Astrocyte (in vitro differentiated cells and primary cell): ENCODE data around the gene HPN. TPM values are rescaled to one million over a fixed set of nuclear protein-coding genes. Genes with fewer than 3 reads are reported as not detected.
"Not testable (repeated sequence)": the region's sequence is repeated elsewhere in the genome, so short reads cannot be mapped to it uniquely, and the experiment has no call there.

ENCODE experiments used
- DNase-seq: peaks from one replicate; pipeline ENCODE4 v3.0.0-alpha.2; 2010; ENCODE audit warnings: low read depth
- FAIRE-seq: peaks from 2 replicates; lab custom pipeline; 2011; peaks lifted over from hg19 to GRCh38; lab: Jason Lieb, UNC
- H2AFZ ChIP-seq: 2 replicates; pipeline ENCODE4 v1.6.0; 2012; ENCODE audit warnings: low read depth, low read length, inconsistent platforms
- H3K27ac ChIP-seq: 2 replicates; pipeline ENCODE4 v1.5.1; 2011; ENCODE audit warnings: low read depth, low read length, inconsistent platforms
- H3K27me3 ChIP-seq: 2 replicates; pipeline ENCODE4 v1.6.0; 2011; ENCODE audit warnings: low read length, inconsistent platforms; ENCODE audit not compliant: insufficient read depth
- H3K36me3 ChIP-seq: 2 replicates; pipeline ENCODE4 v1.5.1; 2011; ENCODE audit warnings: low read length, inconsistent platforms; ENCODE audit not compliant: insufficient read depth
- H3K4me1 ChIP-seq: 2 replicates; pipeline ENCODE4 v1.5.1; 2011; ENCODE audit warnings: low read length, inconsistent platforms; ENCODE audit not compliant: insufficient read depth
- H3K4me2 ChIP-seq: 2 replicates; pipeline ENCODE4 v1.6.0; 2012; ENCODE audit warnings: low read length, inconsistent platforms
- H3K4me3 ChIP-seq: 2 replicates; pipeline ENCODE4 v1.5.1; 2011; ENCODE audit warnings: low read depth, mild to moderate bottlenecking, low read length, inconsistent platforms; ENCODE audit not compliant: insufficient read depth
- H3K79me2 ChIP-seq: 2 replicates; pipeline ENCODE4 v1.6.0; 2012; ENCODE audit warnings: mild to moderate bottlenecking, low read length, inconsistent platforms; ENCODE audit not compliant: insufficient read depth
- H3K9ac ChIP-seq: 2 replicates; pipeline ENCODE4 v1.6.0; 2012; ENCODE audit warnings: mild to moderate bottlenecking, low read length, inconsistent platforms
- H3K9me3 ChIP-seq: 2 replicates; pipeline ENCODE4 v1.5.1; 2012; ENCODE audit warnings: low read depth, mild to moderate bottlenecking, low read length, inconsistent platforms; ENCODE audit not compliant: insufficient read depth
- H4K20me1 ChIP-seq: 2 replicates; pipeline ENCODE4 v1.6.0; 2012; ENCODE audit warnings: low read length, inconsistent platforms; ENCODE audit not compliant: insufficient read depth
- H3K27ac Mint-ChIP-seq: one replicate; pipeline ENCODE4 v1.8.0; 2021; ENCODE audit warnings: mild to moderate bottlenecking, mixed read lengths; ENCODE audit not compliant: unreplicated experiment
- H3K27me3 Mint-ChIP-seq: one replicate; pipeline ENCODE4 v1.8.0; 2021; ENCODE audit warnings: low read depth, mixed read lengths; ENCODE audit not compliant: unreplicated experiment
- H3K36me3 Mint-ChIP-seq: one replicate; pipeline ENCODE4 v1.8.0; 2021; ENCODE audit warnings: low read depth, mixed read lengths; ENCODE audit not compliant: unreplicated experiment
- H3K4me1 Mint-ChIP-seq: one replicate; pipeline ENCODE4 v1.8.0; 2021; ENCODE audit warnings: low read depth, mixed read lengths; ENCODE audit not compliant: unreplicated experiment
- H3K4me3 Mint-ChIP-seq: one replicate; pipeline ENCODE4 v1.8.0; 2021; ENCODE audit warnings: mild to moderate bottlenecking, moderate library complexity, mixed read lengths; ENCODE audit not compliant: unreplicated experiment
- H3K9me3 Mint-ChIP-seq: one replicate; pipeline ENCODE4 v1.8.0; 2021; ENCODE audit warnings: mild to moderate bottlenecking, mixed read lengths; ENCODE audit not compliant: unreplicated experiment
- EZH2 ChIP-seq: IDR thresholded peaks from 2 replicates; pipeline ENCODE4 v1.6.1; 2012; ENCODE audit warnings: mild to moderate bottlenecking, low read length, inconsistent platforms; ENCODE audit not compliant: insufficient read depth
- total RNA-seq: library from RNA; stranded (reverse); gene quantifications from 2 replicates; pipeline ENCODE4 v1.2.1, GENCODE V29; 2021
- TF ChIP-seq, protein P1 (sequence below): IDR thresholded peaks from 2 replicates; pipeline ENCODE4 v1.5.1; 2011; ENCODE audit warnings: low read depth, mild to moderate bottlenecking, inconsistent platforms, low read length, moderate library complexity; ENCODE audit not compliant: insufficient read depth

The HPN gene
- total RNA-seq, 1 donor from 2014 or later: 0.73 TPM

DNA sequence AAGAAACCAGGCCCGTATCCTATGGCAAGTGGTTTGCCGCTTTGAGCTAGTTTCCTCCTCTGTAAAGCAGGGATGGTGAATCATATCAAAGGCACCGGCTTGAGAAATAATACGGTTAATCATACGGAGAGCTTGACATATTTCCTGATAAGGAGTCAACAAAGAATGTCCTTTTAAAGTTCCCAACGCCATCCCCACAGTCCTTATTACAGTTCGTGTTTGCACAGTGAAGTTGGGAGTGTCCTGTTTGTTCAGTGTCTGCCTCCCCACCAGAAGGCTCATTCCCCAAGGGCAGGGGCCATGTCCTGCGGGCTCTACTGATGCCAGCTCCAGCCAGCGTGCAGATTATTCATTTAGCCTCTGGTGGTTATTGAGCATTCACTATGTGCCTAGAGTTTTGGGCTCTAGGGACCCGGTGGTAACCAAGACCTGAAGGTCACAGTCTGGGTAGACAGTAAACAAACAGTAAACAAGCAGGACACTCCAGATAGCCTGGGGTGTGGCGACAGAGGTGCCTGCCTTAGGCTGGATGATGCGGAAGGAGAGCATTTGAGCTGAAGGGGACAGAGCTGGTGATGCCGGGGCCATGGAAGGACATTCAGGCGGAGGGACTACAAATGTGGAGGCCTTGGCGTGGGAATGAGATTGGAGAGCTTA lies 35.1 kb upstream of the HPN start:
- peak overlapping the region; percentile 49 for H3K27ac ChIP-seq
- peaks cover 3% of the 10 kb centered on the region for H3K9me3 Mint-ChIP-seq
- H3K4me1 Mint-ChIP-seq: peaks cover 17% of the 10 kb centered on the region
- no peaks in the 10 kb centered on the region for H3K27me3 Mint-ChIP-seq
- H3K9ac ChIP-seq: peak overlapping the region; percentile 41
- no peak overlapping the region for H3K4me3 Mint-ChIP-seq
- peaks cover 22% of the 10 kb centered on the region for H3K4me1 ChIP-seq
- DNase-seq (peak; percentile 85), FAIRE-seq (no peak)
- TF ChIP-seq EZH2: no peak
- TF ChIP-seq, protein P1, sequence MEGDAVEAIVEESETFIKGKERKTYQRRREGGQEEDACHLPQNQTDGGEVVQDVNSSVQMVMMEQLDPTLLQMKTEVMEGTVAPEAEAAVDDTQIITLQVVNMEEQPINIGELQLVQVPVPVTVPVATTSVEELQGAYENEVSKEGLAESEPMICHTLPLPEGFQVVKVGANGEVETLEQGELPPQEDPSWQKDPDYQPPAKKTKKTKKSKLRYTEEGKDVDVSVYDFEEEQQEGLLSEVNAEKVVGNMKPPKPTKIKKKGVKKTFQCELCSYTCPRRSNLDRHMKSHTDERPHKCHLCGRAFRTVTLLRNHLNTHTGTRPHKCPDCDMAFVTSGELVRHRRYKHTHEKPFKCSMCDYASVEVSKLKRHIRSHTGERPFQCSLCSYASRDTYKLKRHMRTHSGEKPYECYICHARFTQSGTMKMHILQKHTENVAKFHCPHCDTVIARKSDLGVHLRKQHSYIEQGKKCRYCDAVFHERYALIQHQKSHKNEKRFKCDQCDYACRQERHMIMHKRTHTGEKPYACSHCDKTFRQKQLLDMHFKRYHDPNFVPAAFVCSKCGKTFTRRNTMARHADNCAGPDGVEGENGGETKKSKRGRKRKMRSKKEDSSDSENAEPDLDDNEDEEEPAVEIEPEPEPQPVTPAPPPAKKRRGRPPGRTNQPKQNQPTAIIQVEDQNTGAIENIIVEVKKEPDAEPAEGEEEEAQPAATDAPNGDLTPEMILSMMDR: no peak
- peak overlapping the region; percentile 64 for H3K4me2 ChIP-seq
- peaks cover 20% of the 10 kb centered on the region for H3K36me3 Mint-ChIP-seq
- no peaks in the 10 kb centered on the region for H3K9me3 ChIP-seq
- no peaks in the 10 kb centered on the region for H3K27me3 ChIP-seq
- no peak overlapping the region for H2AFZ ChIP-seq
- H4K20me1 ChIP-seq: peaks cover 72% of the 10 kb centered on the region
- no peak overlapping the region for H3K4me3 ChIP-seq
- peak overlapping the region; percentile 53 for H3K27ac Mint-ChIP-seq
- peaks cover 6% of the 10 kb centered on the region for H3K36me3 ChIP-seq
- peaks cover 62% of the 10 kb centered on the region for H3K79me2 ChIP-seq

DNA sequence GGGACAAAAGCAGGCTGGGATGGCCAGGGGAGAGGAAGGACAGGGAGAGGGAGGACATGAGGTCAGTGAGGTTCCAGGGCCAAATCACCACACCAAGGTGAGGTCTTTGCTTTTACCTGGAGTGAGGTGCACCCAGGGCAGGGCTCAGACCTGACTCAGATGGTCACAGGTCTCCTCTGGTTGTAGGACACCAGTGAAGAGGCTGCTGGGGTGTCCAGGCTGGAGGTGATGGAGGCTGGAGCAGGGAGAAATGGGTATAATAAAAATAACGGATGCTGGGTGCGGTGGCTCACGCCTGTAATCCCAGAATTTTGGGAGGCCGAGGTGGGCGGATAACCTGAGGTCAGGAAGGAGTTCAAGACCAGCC lies 34.5 kb upstream of the HPN start:
- peak overlapping the region; percentile 41 for H3K9ac ChIP-seq
- H3K9me3 Mint-ChIP-seq: peaks cover 3% of the 10 kb centered on the region
- no peaks in the 10 kb centered on the region for H3K27me3 Mint-ChIP-seq
- H3K4me3 Mint-ChIP-seq: no peak overlapping the region
- no peaks in the 10 kb centered on the region for H3K9me3 ChIP-seq
- no peak for DNase-seq
- H3K27ac ChIP-seq: peak overlapping the region; percentile 49
- H2AFZ ChIP-seq: no peak overlapping the region
- FAIRE-seq: no peak
- H3K4me2 ChIP-seq: peak overlapping the region; percentile 64
- no peak for TF ChIP-seq EZH2
- TF ChIP-seq, protein P1: no peak
- peaks cover 22% of the 10 kb centered on the region for H3K4me1 ChIP-seq
- no peak overlapping the region for H3K4me3 ChIP-seq
- H4K20me1 ChIP-seq: peaks cover 69% of the 10 kb centered on the region
- H3K27ac Mint-ChIP-seq: peak overlapping the region; percentile 53
- peaks cover 6% of the 10 kb centered on the region for H3K36me3 ChIP-seq
- peaks cover 57% of the 10 kb centered on the region for H3K79me2 ChIP-seq
- H3K27me3 ChIP-seq: no peaks in the 10 kb centered on the region
- peaks cover 20% of the 10 kb centered on the region for H3K36me3 Mint-ChIP-seq
- H3K4me1 Mint-ChIP-seq: peaks cover 17% of the 10 kb centered on the region

DNA sequence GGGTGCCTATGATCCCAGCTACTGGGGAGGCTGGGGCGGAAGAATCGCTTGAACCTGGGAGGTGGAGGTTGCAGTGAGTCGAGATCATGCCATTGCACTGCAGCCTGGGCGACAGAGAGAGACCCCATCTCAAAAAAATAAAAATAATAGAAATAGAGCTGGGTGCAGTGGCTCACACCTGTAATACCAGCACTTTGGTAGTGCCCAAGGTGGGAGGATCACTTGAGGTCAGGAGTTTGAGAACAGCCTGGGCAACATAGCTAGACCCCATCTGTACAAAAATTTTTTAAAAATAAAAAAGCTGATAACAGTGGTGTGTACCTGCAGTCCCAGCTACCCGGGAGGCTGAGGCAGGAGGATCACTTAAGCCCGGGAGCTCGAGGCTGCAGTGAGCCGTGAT lies 34.1 kb upstream of the HPN start:
- not testable (repeated sequence) for H3K9me3 Mint-ChIP-seq, H3K4me3 Mint-ChIP-seq
- peaks cover 17% of the 10 kb centered on the region for H3K4me1 Mint-ChIP-seq

More for the DNA sequence above, 34.1 kb upstream of the HPN start:
- not testable (repeated sequence) for H3K27me3 Mint-ChIP-seq, H3K4me3 ChIP-seq, FAIRE-seq, DNase-seq, H2AFZ ChIP-seq, H3K36me3 ChIP-seq, H3K4me2 ChIP-seq, H3K27ac Mint-ChIP-seq, H3K27ac ChIP-seq, H3K27me3 ChIP-seq, H3K9ac ChIP-seq, H3K9me3 ChIP-seq
- peaks cover 22% of the 10 kb centered on the region for H3K4me1 ChIP-seq
- peaks cover 54% of the 10 kb centered on the region for H3K79me2 ChIP-seq
- peaks cover 24% of the 10 kb centered on the region for H3K36me3 Mint-ChIP-seq
- H4K20me1 ChIP-seq: peaks cover 69% of the 10 kb centered on the region
